Fibroblast of the aortic adventitia (primary cell): Measurements from ENCODE around the gene OR2AT4. TPM values are rescaled to one million over a fixed set of nuclear protein-coding genes. Genes with fewer than 3 reads are reported as not detected.

ENCODE experiments used
- DNase-seq: peaks from one replicate; pipeline ENCODE4 v3.0.0-alpha.2; 2010; ENCODE audit warnings: low read depth
- H3K4me3 ChIP-seq: 2 replicates; pipeline ENCODE4 v1.5.1; 2011; ENCODE audit warnings: low read depth, mild to moderate bottlenecking, control low read depth, low read length, moderate library complexity
- CTCF ChIP-seq: IDR thresholded peaks from 2 replicates; pipeline ENCODE4 v1.5.1; 2011; ENCODE audit warnings: mild to moderate bottlenecking, low read length, control low read depth, inconsistent platforms; ENCODE audit not compliant: insufficient read depth
- total RNA-seq: library from RNA; depleted of rRNA; stranded (reverse); fragments of >200 nt; gene quantifications from 2 replicates; pipeline ENCODE4 v1.2.3, GENCODE V29; 2012; ENCODE audit warnings: low replicate concordance

Gene OR2AT4
- total RNA-seq, 1 donor, result under 0.01 TPM

- DNase-seq, result no peak
- TF ChIP-seq CTCF, result no peak
- no peak overlapping the region for H3K4me3 ChIP-seq
These were observed 44.5 kb upstream of the OR2AT4 start for GRCh38 chr11:75141166-75141565.

- H3K4me3 ChIP-seq, result no peak overlapping the region
- peak; percentile 29 for DNase-seq
- peak; percentile 91 for TF ChIP-seq CTCF
These were observed 43.8 kb upstream of the OR2AT4 start for GRCh38 chr11:75140269-75141138.

GRCh38 chr11:75135651-75136050 is 39.0 kb upstream of the OR2AT4 start:
- TF ChIP-seq CTCF, result no peak
- DNase-seq, result no peak
- no peak overlapping the region for H3K4me3 ChIP-seq

GRCh38 chr11:75135021-75135650 is 38.5 kb upstream of the OR2AT4 start:
- no peak for DNase-seq
- no peak for TF ChIP-seq CTCF
- no peak overlapping the region for H3K4me3 ChIP-seq

- TF ChIP-seq CTCF, result no peak
- no peak overlapping the region for H3K4me3 ChIP-seq
- no peak for DNase-seq
These were observed 37.3 kb upstream of the OR2AT4 start for GRCh38 chr11:75133976-75134375.

GRCh38 chr11:75132080-75132479 is 35.4 kb upstream of the OR2AT4 start:
- no peak for TF ChIP-seq CTCF
- H3K4me3 ChIP-seq, result no peak overlapping the region
- DNase-seq, result no peak
